Astrocyte of the spinal cord (primary cell): ENCODE results near the gene RPS6KC1.
"Not testable (repeated sequence)": the region's sequence is repeated elsewhere in the genome, so short reads cannot be mapped to it uniquely, and the experiment has no call there.

ENCODE experiments used
- DNase-seq: peaks from one replicate; pipeline ENCODE4 v3.0.0; 2011; ENCODE audit warnings: low read depth, low spot score
- H3K4me3 ChIP-seq: 2 replicates; pipeline ENCODE4 v1.5.1; 2011; ENCODE audit warnings: low read depth, mild to moderate bottlenecking, low read length, moderate library complexity
- CTCF ChIP-seq: IDR thresholded peaks from 2 replicates; pipeline ENCODE4 v1.5.1; 2012; ENCODE audit warnings: low read depth, mild to moderate bottlenecking, low read length, inconsistent platforms
- in situ Hi-C: cut with HindIII; loops from 2 replicates; pipeline ENCODE4 v1.10.0; 2017; ENCODE audit warnings: low sequenced_read_pairs

RPS6KC1 gene

GRCh38 chr1:213183036-213183672 lies 132.1 kb downstream of the RPS6KC1 start:
- in situ Hi-C loops = no loop called here
- H3K4me3 ChIP-seq = no peak overlapping the region
- no peak for TF ChIP-seq CTCF
- no peak for DNase-seq

GRCh38 chr1:213186168-213186567 lies 135.1 kb downstream of the RPS6KC1 start:
- in situ Hi-C loops = no loop called here
- no peak for DNase-seq
- TF ChIP-seq CTCF = no peak
- H3K4me3 ChIP-seq = no peak overlapping the region

GRCh38 chr1:213192026-213192425 lies 141.0 kb downstream of the RPS6KC1 start:
- TF ChIP-seq CTCF = no peak
- DNase-seq = no peak
- H3K4me3 ChIP-seq = no peak overlapping the region
- in situ Hi-C loops = no loop called here

GRCh38 chr1:213194383-213194782 lies 143.3 kb downstream of the RPS6KC1 start:
- in situ Hi-C loops = no loop called here
- no peak for DNase-seq
- no peak for TF ChIP-seq CTCF
- no peak overlapping the region for H3K4me3 ChIP-seq

- H3K4me3 ChIP-seq = no peak overlapping the region
- in situ Hi-C loops = no loop called here
- TF ChIP-seq CTCF = no peak
- no peak for DNase-seq
These were observed 143.8 kb downstream of the RPS6KC1 start for GRCh38 chr1:213194855-213195254.

- DNase-seq, in situ Hi-C loops: not testable (repeated sequence)
These were observed 145.4 kb downstream of the RPS6KC1 start for GRCh38 chr1:213196328-213197054.

GRCh38 chr1:213200630-213201029 lies 149.6 kb downstream of the RPS6KC1 start:
- DNase-seq = no peak
- in situ Hi-C loops = no loop called here
- TF ChIP-seq CTCF = no peak
- H3K4me3 ChIP-seq = no peak overlapping the region

More at GRCh38 chr1:213196328-213197054, 145.4 kb downstream of the RPS6KC1 start:
- not testable (repeated sequence) for H3K4me3 ChIP-seq
